Activated T-helper 1 cell treated with anti-CD3 and anti-CD28 coated beads, Interleukin-12 subunit alpha, Interleukin-12 subunit beta, Interleukin-2, Interleukin-4 antibody, amounts not matched to agents 30 ng/mL and 10 ng/mL and 1 ng/mL, durations not matched to agents 14 hours and 24 hours and 36 hours (primary cell): ENCODE results near the gene PMPCA. TPM values are rescaled to one million over a fixed set of nuclear protein-coding genes. Genes with fewer than 3 reads are reported as not detected.

Experiments
- DNase-seq: peaks from one replicate; pipeline ENCODE4 v3.0.0; 2021; ENCODE audit warnings: low spot score
- H3K27ac Mint-ChIP-seq: one replicate; pipeline ENCODE4 v1.8.0; 2021; ENCODE audit warnings: mild to moderate bottlenecking, mixed read lengths
- H3K27me3 Mint-ChIP-seq: one replicate; pipeline ENCODE4 v1.8.0; 2022; ENCODE audit warnings: mild to moderate bottlenecking, moderate library complexity, mixed read lengths; ENCODE audit not compliant: insufficient read depth
- H3K36me3 Mint-ChIP-seq: one replicate; pipeline ENCODE4 v1.8.0; 2021; ENCODE audit warnings: low read depth, mixed read lengths
- H3K4me1 Mint-ChIP-seq: one replicate; pipeline ENCODE4 v1.8.0; 2021; ENCODE audit warnings: low read depth, mixed read lengths
- H3K4me3 Mint-ChIP-seq: one replicate; pipeline ENCODE4 v1.8.0; 2021; ENCODE audit warnings: mild to moderate bottlenecking, moderate library complexity, mixed read lengths
- H3K9me3 Mint-ChIP-seq: one replicate; pipeline ENCODE4 v1.8.0; 2021; ENCODE audit warnings: mixed read lengths
- intact Hi-C: fragments of 100-400 bp; cut with micrococcal nuclease; formaldehyde crosslinking; loops from one replicate; pipeline ENCODE4 v1.15.1; 2024
- total RNA-seq: library from RNA; stranded (reverse); gene quantifications from 2 replicates; pipeline ENCODE4 v1.2.3, GENCODE V29; 2022

The PMPCA gene
- total RNA-seq, 1 donor from 2014 or later, result 104 TPM

- DNase-seq, result no peak
- intact Hi-C loops, result no loop called here
- Mint-ChIP-seq H3K4me1 (peaks cover 18% of the 10 kb centered on the region), H3K27me3 (no peaks in the 10 kb centered on the region), H3K27ac (peak overlapping the region; percentile 44), H3K4me3 (no peak overlapping the region), H3K36me3 (peaks cover 15% of the 10 kb centered on the region), H3K9me3 (no peaks in the 10 kb centered on the region)
These were observed 30.8 kb downstream of the PMPCA start for GRCh38 chr9:136441191-136441680.

DNA sequence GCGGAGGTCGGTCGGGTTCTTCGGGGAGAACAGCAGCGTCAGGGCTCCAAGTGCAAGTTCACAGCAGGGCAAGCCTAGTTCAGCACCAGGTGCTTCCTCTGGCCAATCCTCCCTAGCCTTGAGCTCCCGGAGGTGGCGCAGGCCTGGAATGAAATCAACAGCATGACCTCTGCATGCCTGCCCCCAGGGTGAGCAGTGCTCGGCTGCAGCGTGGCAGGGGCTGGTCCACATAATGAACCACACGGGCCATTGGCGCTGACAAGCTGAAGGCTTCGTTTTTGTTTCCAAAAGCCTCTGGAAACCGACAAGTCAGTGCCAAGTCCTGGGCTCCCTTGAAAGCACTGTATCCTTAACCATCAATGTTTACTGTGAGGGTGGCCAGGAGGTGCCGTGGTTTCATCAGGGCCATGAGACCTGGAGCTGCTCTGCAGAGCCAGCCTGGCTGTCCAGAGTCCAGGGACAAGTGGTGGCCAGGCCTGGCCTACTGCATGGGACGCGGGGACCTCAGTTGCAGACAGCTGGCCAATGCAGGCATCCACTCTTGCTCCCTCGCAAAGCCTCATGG is 31.3 kb downstream of the PMPCA start:
- peaks cover 19% of the 10 kb centered on the region for H3K36me3 Mint-ChIP-seq
- DNase-seq, result no peak
- intact Hi-C loops, result no loop called here
- no peak overlapping the region for H3K4me3 Mint-ChIP-seq
- no peaks in the 10 kb centered on the region for H3K9me3 Mint-ChIP-seq
- peak overlapping the region; percentile 44 for H3K27ac Mint-ChIP-seq
- H3K4me1 Mint-ChIP-seq, result peaks cover 15% of the 10 kb centered on the region
- H3K27me3 Mint-ChIP-seq, result no peaks in the 10 kb centered on the region

GRCh38 chr9:136442265-136442664 is 31.8 kb downstream of the PMPCA start:
- Mint-ChIP-seq H3K27ac (no peak overlapping the region), H3K27me3 (no peaks in the 10 kb centered on the region), H3K4me1 (peaks cover 10% of the 10 kb centered on the region), H3K9me3 (no peaks in the 10 kb centered on the region), H3K4me3 (no peak overlapping the region), H3K36me3 (peaks cover 23% of the 10 kb centered on the region)
- intact Hi-C loops, result no loop called here
- DNase-seq, result no peak

DNA sequence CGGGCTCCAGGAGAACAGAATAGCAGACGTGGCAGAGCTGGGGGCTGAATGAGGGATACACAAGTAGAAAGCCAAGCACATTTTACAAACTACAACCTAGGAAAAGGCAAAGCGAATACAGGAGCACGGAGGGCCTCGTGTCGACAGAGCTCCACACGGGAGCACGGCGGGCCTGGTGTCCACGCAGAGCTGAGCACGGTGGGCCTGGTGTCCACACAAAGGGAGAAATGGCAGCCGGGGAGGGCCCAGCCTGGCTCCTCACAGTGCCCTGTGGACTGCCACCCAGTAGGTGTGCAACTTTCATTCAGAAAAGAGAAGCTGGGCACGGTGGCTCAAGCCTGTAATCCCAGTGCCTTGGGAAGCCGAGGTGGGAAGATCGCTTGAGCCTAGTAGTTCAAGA is 32.6 kb downstream of the PMPCA start:
- H3K27me3 Mint-ChIP-seq, result no peaks in the 10 kb centered on the region
- no peak overlapping the region for H3K27ac Mint-ChIP-seq
- peaks cover 2% of the 10 kb centered on the region for H3K4me1 Mint-ChIP-seq
- no peak for DNase-seq
- intact Hi-C loops, result no loop called here
- H3K9me3 Mint-ChIP-seq, result no peaks in the 10 kb centered on the region
- H3K36me3 Mint-ChIP-seq, result peaks cover 31% of the 10 kb centered on the region
- no peak overlapping the region for H3K4me3 Mint-ChIP-seq

DNA sequence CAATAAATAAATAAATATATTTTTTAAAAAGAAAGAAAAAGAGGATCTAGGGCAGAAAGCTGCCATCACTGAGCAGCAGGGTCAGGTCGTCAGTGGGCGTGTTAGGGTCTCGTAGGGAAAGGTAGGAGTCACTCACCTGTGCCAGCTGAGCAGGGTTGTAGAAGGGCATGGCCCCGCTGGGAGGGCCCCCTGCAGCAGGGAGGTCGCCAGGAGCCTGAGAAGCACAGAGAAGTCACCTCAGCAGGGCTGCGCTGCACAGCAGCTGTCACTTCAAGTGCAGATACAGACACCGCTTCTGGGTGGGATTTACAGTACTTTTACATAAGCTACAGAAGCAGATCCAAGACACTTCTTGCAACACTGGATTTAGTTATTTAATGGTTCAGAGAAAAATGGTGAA is 33.2 kb downstream of the PMPCA start:
- Mint-ChIP-seq H3K4me3 (no peak overlapping the region), H3K27ac (no peak overlapping the region), H3K27me3 (no peaks in the 10 kb centered on the region), H3K9me3 (no peaks in the 10 kb centered on the region), H3K4me1 (no peaks in the 10 kb centered on the region), H3K36me3 (peaks cover 35% of the 10 kb centered on the region)
- DNase-seq, result no peak
- intact Hi-C loops, result no loop called here

DNA sequence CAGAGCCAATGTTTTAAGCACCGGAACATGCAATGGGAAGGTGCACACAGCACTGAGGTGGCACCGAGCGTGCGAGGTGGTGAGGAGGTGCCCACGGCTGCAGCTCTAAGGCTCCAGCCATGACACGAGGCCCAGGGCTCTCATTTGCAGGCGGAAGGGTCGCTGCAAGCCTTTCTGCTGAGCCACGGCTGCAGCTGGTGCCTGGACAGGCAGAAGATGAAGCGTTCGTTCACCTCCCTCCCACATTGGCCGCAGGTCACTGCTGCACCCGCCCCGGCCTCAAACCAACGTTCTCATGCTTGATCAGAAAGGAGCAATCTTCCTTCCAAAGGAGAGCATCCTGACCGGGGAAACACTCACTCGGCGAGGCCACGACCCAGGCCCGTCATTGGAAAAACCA is 33.6 kb downstream of the PMPCA start:
- H3K36me3 Mint-ChIP-seq, result peaks cover 35% of the 10 kb centered on the region
- H3K9me3 Mint-ChIP-seq, result no peaks in the 10 kb centered on the region
- H3K4me1 Mint-ChIP-seq, result no peaks in the 10 kb centered on the region
- H3K4me3 Mint-ChIP-seq, result no peak overlapping the region
- DNase-seq, result no peak
- H3K27me3 Mint-ChIP-seq, result no peaks in the 10 kb centered on the region
- no peak overlapping the region for H3K27ac Mint-ChIP-seq
- intact Hi-C loops, result no loop called here

- Mint-ChIP-seq H3K36me3 (peaks cover 42% of the 10 kb centered on the region), H3K4me1 (no peaks in the 10 kb centered on the region), H3K27me3 (no peaks in the 10 kb centered on the region), H3K27ac (no peak overlapping the region), H3K4me3 (no peak overlapping the region), H3K9me3 (no peaks in the 10 kb centered on the region)
- intact Hi-C loops, result no loop called here
- DNase-seq, result no peak
These were observed 35.3 kb downstream of the PMPCA start for GRCh38 chr9:136445799-136446198.

GRCh38 chr9:136447173-136447778 is 36.8 kb downstream of the PMPCA start:
- intact Hi-C loops, result no loop called here
- no peaks in the 10 kb centered on the region for H3K9me3 Mint-ChIP-seq
- H3K36me3 Mint-ChIP-seq, result peaks cover 45% of the 10 kb centered on the region
- H3K27me3 Mint-ChIP-seq, result no peaks in the 10 kb centered on the region
- H3K4me3 Mint-ChIP-seq, result no peak overlapping the region
- no peak for DNase-seq
- no peak overlapping the region for H3K27ac Mint-ChIP-seq
- H3K4me1 Mint-ChIP-seq, result no peaks in the 10 kb centered on the region

DNA sequence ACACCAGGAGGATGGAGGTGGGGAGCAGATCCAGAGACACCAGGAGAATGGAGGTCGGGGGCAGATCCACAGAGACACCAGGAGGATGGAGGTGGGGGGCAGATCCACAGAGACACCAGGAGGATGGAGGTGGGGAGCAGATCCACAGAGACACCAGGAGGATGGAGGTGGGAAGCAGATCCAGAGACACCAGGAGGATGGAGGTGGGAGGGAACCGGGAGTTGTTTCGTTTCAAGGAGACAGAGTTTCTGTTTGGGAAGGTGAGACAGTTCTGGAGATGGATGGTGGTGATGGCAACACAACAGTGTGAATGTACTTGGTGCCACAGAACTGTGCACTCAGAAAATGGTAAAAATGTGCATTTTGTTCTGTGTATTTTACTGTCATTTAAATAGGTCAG is 38.2 kb downstream of the PMPCA start:
- DNase-seq, result no peak
- H3K27ac Mint-ChIP-seq, result no peak overlapping the region
- H3K4me3 Mint-ChIP-seq, result no peak overlapping the region
- intact Hi-C loops, result no loop called here
- peaks cover 45% of the 10 kb centered on the region for H3K36me3 Mint-ChIP-seq
- no peaks in the 10 kb centered on the region for H3K27me3 Mint-ChIP-seq
- H3K4me1 Mint-ChIP-seq, result no peaks in the 10 kb centered on the region
- H3K9me3 Mint-ChIP-seq, result no peaks in the 10 kb centered on the region

DNA sequence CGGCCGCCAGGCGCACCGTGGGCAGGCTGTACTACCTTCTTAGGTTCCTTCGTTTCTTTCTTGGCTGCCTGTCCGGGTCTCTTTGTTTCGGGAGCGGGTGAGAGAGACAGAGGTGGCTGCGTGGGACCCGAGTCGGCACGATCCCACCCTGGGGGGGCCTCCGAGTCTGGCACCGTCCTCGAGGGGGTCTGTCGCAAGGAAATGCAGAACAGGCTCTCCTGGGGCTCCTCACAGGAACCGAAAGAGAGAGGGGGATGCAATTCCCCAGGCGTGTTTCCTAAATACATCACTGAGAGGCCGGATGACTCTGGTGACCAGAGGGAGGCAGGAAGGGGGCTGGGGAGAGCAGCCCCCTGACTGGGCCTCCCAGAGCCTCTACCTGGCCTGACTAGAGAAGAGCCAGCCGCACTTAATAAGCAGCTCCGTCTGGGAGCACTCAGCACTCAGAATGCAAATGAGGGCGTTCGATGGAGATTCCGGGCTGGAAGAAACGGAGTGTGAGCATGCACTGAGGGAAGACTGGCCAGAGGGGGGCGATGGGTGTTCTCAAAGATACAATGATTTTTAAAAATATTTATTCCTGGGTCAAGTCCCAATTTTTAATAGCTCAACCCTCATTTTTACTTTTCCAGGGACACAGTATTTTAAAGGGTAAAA is 40.9 kb downstream of the PMPCA start:
- Mint-ChIP-seq H3K4me3 (no peak overlapping the region), H3K27me3 (no peaks in the 10 kb centered on the region), H3K36me3 (peaks cover 53% of the 10 kb centered on the region), H3K9me3 (no peaks in the 10 kb centered on the region), H3K27ac (no peak overlapping the region), H3K4me1 (no peaks in the 10 kb centered on the region)
- intact Hi-C loops, result no loop called here
- DNase-seq, result no peak

GRCh38 chr9:136453326-136453725 is 42.9 kb downstream of the PMPCA start:
- H3K36me3 Mint-ChIP-seq, result peaks cover 45% of the 10 kb centered on the region
- H3K27me3 Mint-ChIP-seq, result no peaks in the 10 kb centered on the region
- H3K4me3 Mint-ChIP-seq, result no peak overlapping the region
- H3K4me1 Mint-ChIP-seq, result no peaks in the 10 kb centered on the region
- intact Hi-C loops, result no loop called here
- no peak for DNase-seq
- H3K9me3 Mint-ChIP-seq, result no peaks in the 10 kb centered on the region
- H3K27ac Mint-ChIP-seq, result no peak overlapping the region

DNA sequence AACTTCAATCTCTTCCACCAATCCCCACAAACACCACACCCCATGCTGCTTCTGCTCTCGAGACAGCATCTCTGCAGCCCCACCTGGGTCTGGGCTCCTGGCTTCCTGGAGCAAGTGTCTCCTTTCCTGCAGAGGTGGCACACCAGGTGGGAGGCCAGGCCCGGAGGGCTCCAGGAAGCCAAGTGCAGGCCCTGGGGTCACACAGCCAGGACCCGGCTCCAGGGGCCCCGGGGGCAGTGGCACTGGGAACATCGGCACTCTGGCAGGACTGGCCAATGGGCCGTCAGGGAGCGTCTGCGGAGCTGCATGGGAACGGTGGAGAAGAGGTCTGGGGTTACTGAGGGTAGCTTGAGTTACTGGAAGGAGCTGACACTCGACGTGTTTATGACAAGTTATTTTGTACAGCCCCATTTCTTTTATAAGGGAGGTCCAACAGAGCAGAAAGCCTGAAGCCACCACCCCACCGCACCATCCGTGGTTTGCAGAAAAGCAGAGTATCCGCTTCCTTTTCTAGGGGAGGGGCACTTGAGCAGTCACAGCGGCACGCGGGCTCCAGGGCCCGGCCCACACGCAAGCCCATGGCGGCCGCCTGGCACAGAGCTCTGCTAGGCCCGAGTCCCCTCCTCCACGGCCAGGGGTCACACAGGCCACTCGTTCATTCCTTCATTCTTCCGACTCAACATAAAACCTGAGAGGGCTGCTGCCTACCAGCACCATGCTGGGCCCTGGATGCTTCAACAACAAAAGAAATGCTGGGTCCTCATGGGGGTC is 43.8 kb downstream of the PMPCA start:
- intact Hi-C loops, result no loop called here
- no peak overlapping the region for H3K27ac Mint-ChIP-seq
- no peak overlapping the region for H3K4me3 Mint-ChIP-seq
- H3K9me3 Mint-ChIP-seq, result no peaks in the 10 kb centered on the region
- DNase-seq, result no peak
- peaks cover 49% of the 10 kb centered on the region for H3K36me3 Mint-ChIP-seq
- H3K4me1 Mint-ChIP-seq, result no peaks in the 10 kb centered on the region
- H3K27me3 Mint-ChIP-seq, result no peaks in the 10 kb centered on the region
